ENCODE data around the gene AJM1. TPM values are rescaled to one million over a fixed set of nuclear protein-coding genes. Genes with fewer than 3 reads are reported as not detected.

AJM1 gene
- total RNA-seq, 1 experiment from 2014 or later: 7.2 TPM

DNA sequence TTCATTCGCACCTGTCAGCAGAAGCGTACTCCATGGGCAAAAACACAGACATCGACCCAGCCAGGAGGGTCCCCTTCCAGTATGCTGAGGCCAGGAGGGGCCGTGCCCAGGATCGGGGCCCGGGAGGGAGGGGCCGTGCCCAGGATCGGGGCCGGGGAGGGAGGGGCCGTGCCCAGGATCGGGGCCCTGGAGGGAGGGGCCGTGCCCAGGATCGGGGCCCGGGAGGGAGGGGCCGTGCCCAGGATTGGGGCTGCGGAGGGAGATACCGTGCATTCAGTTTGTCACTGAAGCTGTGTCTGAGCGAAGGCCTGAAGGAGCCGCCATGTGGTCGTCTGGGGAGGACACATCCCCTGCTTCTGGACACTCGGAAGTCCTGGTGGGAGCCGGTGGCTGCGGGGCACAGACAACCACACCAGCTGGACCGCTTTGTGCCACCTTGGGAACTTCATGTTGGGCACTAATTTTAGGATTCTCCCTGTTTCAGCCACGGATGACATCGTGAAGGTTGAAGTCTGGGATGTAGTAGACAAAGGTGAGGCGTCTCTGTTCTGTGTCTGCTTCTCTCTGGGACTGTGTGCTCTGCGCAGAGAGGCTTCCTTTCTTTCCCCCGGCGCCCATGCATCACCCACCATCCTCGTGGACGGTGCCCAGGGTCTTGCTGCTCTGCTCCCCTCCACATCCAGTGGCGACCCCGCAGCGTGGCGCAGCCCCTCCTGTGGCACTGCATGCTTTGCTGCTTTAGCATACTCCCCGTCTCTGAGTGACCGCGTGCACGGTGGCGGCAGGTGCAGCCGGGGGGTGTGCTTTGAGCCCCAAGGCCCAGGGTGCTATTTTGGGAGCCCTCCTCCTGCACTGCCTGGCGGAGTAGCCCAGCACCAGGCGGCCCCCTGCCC lies 16.7 kb upstream of the AJM1 start:
- Histone ChIP-seq H3K4me1 (ENCODE audit: control insufficient read depth, insufficient read depth, low read length) (no peaks in the 10 kb centered on the region), H3K9me3 (ENCODE audit: control insufficient read depth, insufficient read depth, low read depth, low read length) (no peaks in the 10 kb centered on the region), H3K27ac (ENCODE audit: low read length) (no peak overlapping the region), H3K4me3 (ENCODE audit: low read depth in 2 of 2, low read length in 2 of 2) (no peak overlapping the region), H3K36me3 (ENCODE audit: control insufficient read depth, insufficient read depth, low read length) (no peaks in the 10 kb centered on the region; the same call in 1 of the 2 replicates), H3K27me3 (ENCODE audit: control insufficient read depth, insufficient read depth, low read length) (no peaks in the 10 kb centered on the region)
- no peak for DNase-seq (ENCODE audit: low read depth, low spot score)
- intact Hi-C loops (cut with micrococcal nuclease; ENCODE audit: unreplicated experiment): no loop called here
- ATAC-seq: no peak
- in situ Hi-C loops (cut with HindIII; ENCODE audit: low pct_unique_long_range_greater_than_20kb, low sequenced_read_pairs): no loop called here
- no TSS peak for BruUV-seq (replicated peaks)
- ChIA-PET CTCF (interaction anchor here (0.7 kb wide), 1 partner anchor 17 kb away, joined by 3 read pairs; the partner anchor contains the start of gene AJM1), POLR2A (no interaction called here)
- TF ChIP-seq SIN3A (IDR thresholded peaks at IDR 0.05; ENCODE audit: borderline replicate concordance, insufficient read depth, low read depth, low read length) (no peak), CTCF (IDR thresholded peaks at IDR 0.05) (no peak), POLR2AphosphoS5 (IDR thresholded peaks at IDR 0.05; ENCODE audit: low read depth, low read length) (no peak), TCF7L2 (IDR thresholded peaks at IDR 0.05; ENCODE audit: low read depth, low read length) (no peak)
- TF ChIP-seq, protein P1, sequence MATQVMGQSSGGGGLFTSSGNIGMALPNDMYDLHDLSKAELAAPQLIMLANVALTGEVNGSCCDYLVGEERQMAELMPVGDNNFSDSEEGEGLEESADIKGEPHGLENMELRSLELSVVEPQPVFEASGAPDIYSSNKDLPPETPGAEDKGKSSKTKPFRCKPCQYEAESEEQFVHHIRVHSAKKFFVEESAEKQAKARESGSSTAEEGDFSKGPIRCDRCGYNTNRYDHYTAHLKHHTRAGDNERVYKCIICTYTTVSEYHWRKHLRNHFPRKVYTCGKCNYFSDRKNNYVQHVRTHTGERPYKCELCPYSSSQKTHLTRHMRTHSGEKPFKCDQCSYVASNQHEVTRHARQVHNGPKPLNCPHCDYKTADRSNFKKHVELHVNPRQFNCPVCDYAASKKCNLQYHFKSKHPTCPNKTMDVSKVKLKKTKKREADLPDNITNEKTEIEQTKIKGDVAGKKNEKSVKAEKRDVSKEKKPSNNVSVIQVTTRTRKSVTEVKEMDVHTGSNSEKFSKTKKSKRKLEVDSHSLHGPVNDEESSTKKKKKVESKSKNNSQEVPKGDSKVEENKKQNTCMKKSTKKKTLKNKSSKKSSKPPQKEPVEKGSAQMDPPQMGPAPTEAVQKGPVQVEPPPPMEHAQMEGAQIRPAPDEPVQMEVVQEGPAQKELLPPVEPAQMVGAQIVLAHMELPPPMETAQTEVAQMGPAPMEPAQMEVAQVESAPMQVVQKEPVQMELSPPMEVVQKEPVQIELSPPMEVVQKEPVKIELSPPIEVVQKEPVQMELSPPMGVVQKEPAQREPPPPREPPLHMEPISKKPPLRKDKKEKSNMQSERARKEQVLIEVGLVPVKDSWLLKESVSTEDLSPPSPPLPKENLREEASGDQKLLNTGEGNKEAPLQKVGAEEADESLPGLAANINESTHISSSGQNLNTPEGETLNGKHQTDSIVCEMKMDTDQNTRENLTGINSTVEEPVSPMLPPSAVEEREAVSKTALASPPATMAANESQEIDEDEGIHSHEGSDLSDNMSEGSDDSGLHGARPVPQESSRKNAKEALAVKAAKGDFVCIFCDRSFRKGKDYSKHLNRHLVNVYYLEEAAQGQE (IDR thresholded peaks at IDR 0.05; ENCODE audit: insufficient read depth in 1 of 2, low read depth in 2 of 2, low read length in 1 of 2): no peak

- TF ChIP-seq TCF7L2 (IDR thresholded peaks at IDR 0.05; ENCODE audit: low read depth, low read length) (no peak), POLR2AphosphoS5 (IDR thresholded peaks at IDR 0.05; ENCODE audit: low read depth, low read length) (no peak), CTCF (IDR thresholded peaks at IDR 0.05) (no peak), SIN3A (IDR thresholded peaks at IDR 0.05; ENCODE audit: borderline replicate concordance, insufficient read depth, low read depth, low read length) (no peak)
- TF ChIP-seq, protein P1 (IDR thresholded peaks at IDR 0.05; ENCODE audit: insufficient read depth in 1 of 2, low read depth in 2 of 2, low read length in 1 of 2): no peak
- no peaks in the 10 kb centered on the region for H3K4me1 ChIP-seq (ENCODE audit: control insufficient read depth, insufficient read depth, low read length)
- H3K27ac ChIP-seq (ENCODE audit: low read length): no peak overlapping the region
- ATAC-seq: no peak
- intact Hi-C loops (cut with micrococcal nuclease; ENCODE audit: unreplicated experiment) (no loop called here), in situ Hi-C loops (cut with HindIII; ENCODE audit: low pct_unique_long_range_greater_than_20kb, low sequenced_read_pairs) (no loop called here)
- no peaks in the 10 kb centered on the region; the same call in 1 of the 2 replicates for H3K36me3 ChIP-seq (ENCODE audit: control insufficient read depth, insufficient read depth, low read length)
- no peak for DNase-seq (ENCODE audit: low read depth, low spot score)
- H3K4me3 ChIP-seq (ENCODE audit: low read depth in 2 of 2, low read length in 2 of 2): no peak overlapping the region
- no peaks in the 10 kb centered on the region for H3K27me3 ChIP-seq (ENCODE audit: control insufficient read depth, insufficient read depth, low read length)
- H3K9me3 ChIP-seq (ENCODE audit: control insufficient read depth, insufficient read depth, low read depth, low read length): no peaks in the 10 kb centered on the region
- BruUV-seq (replicated peaks): no TSS peak
- ChIA-PET CTCF (no interaction called here), POLR2A (no interaction called here)
Measured at GRCh38 chr9:136826188-136826541, 16.1 kb upstream of the AJM1 start.

Measured in Panc1 (cell line).